Suppressor macrophage treated with lipopolysaccharide for 4 hours (primary cell): ENCODE data around the gene SLC35F4.
"Not testable (repeated sequence)": the region's sequence is repeated elsewhere in the genome, so short reads cannot be mapped to it uniquely, and the experiment has no call there.

ENCODE experiments used
- DNase-seq: peaks from one replicate; pipeline ENCODE4 v3.0.0-alpha.2; 2020

SLC35F4 gene

DNA sequence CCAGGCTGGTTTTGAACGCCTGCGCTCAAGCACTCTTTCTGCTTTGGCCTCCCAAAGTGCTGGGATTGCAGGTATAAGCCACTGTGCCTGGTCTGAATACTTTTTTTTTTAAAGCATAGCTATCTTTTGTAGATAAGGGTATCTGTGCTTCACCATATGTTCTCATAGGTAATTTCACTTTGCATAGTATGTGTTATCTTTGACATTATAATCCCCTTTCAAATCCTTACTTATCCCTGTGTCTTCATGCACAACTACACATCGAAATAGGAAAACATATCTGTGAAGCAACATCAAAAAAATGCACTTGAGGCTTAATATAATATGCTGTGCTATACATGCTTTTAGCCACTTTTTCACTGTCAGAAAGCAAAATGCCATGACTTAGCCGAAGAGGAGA is 94.1 kb downstream of the SLC35F4 start:
- no peak for DNase-seq

DNA sequence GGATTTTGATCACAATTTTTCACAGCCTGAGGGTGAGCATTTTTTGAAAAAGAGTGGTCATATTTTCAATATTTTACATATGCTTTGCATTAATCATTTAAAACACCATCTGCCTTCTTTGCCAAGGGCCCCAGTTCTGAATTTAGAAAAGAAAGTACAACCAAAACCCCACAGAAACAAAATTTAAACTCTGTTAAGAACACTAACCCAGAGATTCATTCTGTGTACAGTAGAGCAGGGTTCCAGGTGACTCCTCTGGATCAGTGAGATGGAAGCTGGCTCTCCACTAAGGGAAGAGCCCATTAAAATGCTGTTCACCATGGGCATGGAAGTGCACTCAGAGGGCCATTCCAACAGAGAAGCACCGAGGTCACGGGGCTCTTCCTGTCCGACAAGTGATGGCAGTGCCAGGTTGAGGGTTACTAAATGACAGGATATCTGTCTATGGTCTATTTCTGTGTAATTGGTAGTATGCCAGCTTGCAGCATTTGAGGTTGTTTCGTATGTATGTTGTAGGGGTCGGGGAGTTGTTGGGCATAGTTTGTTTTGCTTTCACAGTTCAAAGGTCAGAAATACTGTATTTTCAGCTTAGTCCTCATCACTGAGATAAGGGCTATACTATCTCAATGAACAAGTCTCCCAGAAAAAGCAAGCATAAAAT is 95.9 kb downstream of the SLC35F4 start:
- no peak for DNase-seq

DNA sequence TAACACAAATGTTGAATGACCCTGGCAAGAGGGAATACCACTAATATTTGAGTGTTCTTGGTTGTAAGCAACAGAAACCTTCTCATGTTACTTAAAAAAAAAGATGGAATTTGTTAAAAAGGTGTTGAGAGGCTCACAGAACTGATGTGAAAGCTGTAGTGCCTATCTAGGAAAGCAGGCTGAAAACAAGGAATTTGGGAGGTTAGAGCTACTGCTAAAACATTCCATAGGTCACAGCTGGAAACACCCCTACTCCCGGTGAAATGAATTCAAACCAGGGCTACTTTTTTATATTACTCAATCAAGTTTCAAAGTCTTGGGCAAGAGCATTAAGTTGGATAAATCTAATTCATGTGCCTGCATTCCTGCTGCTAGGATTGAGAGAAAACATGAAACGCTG is 104.1 kb downstream of the SLC35F4 start:
- no peak for DNase-seq

DNA sequence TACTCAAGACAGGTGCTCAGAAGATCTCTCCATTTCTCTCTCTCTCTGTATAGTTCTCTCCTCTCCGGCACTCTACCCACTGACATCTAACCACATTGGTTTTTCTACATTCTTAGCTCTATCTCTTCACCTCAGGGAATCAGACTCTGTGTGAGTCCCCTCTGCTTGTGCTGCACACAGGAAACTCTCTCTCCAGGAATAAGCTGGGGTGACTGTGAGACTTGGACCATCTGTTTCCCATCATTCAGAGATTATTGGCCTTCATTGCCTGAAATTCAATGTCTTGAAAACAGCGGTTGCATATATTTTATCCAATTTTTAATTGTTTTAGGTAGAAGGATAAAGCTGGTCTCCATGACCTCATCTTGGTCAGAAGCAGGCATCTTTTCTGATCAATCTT is 105.0 kb downstream of the SLC35F4 start:
- DNase-seq: no peak

DNA sequence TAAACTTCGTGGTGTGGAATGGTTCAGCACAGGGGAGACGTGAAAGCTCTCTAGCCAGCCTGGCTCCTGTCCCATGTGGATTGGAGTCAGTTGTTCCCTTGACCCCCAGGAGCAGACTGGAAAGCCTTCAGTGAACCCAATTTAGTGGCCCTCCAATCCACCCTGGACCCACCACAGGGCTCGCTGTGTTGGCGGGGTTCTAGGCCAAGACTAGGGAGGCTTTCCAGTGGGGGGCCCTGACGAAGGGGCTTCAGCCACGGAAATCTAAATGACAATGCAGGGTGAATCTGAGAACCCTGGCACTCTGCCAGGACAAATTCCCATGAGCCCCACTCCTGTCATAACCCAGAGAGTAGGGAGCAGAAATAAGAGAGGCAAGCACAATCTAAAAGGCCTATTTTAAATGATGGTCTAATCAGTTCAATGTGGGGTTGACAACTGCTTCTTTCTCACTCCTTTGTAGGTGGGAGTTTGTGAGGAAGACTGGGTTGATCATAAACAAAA is 110.8 kb downstream of the SLC35F4 start:
- DNase-seq: no peak

DNA sequence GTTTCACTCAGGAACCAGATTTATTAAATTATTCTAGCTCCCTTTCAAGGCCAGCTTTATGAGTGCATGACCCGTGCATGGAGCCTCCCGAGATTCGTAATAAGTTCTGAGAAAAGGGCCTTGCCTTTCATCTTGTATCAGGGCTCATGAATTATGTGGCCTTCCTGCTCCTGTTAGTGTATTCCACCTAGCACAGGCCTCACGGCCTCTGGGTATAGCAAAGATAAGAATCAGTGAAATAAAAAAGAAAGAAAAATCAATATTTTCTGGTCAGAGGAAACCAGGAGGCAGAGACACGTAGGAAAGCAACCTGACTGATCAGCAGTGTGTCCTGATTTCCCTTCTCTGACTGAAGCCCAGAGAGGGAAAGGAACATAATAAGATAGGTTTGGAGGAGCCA is 111.4 kb downstream of the SLC35F4 start:
- DNase-seq: no peak

DNA sequence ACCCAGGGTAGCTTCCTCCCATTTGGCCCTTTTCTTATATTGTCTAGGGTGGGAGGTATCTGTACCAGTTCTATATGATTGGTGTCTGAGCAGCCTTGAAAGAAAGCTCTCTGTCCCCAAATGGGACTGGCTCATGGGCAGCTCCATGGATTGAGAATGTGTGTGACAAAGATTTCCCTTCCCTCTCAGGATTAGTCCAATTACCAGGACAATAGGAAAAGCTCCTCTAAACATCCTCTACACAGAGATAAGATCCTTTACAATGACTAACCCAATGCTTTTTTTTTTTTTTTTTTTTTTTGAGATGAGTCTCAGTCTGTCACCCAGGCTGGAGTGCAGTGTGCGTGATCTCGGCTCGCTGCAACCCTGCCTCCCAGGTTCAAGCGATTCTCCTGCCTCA is 112.1 kb downstream of the SLC35F4 start:
- DNase-seq: no peak

DNA sequence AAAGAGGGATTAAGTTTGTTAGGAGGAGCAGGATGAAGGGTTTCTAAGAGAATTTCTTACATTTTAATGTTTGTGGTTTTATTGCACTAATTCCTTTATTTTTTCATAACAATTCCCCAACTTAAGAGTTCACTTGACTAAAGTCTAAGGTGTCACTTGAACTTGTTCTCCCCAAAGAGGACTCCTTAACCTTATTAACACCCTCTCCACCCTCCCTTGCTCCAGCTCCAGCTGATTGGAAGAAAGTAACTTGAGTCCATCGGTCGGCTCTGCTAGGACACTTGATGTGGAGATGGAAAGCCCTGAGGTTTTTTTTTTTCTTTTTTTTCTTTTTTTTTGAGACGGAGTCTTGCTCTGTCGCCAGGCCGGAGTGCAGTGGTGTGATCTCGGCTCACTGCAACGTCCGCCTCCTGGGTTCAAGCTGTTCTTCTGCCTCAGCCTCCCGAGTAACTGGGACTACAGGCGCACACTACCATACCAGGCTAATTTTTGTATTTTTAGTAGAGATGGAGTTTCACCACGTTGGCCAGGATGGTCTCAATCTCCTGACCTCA is 113.7 kb downstream of the SLC35F4 start:
- DNase-seq: not testable (repeated sequence)

DNA sequence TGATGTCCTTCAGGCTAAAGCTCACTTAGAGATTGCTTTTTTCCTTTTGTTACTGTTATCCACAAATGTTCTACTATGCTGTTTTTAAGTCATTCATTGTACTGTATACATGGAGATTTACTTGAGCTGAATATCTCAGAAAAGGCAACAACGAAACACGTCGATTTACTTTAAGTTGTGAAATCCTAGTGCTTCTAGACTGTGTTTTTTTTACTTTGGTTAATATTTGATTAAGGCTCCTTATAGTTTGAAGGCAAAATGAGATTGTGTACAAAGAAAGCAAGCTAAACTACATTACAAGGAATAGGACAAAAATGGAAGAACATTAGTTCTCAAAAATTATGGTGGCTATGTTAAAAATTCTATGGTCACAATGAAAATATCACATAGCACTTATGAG is 114.5 kb downstream of the SLC35F4 start:
- DNase-seq: no peak

GRCh38 chr14:57749267-57749666 is 116.6 kb downstream of the SLC35F4 start:
- no peak for DNase-seq

DNA sequence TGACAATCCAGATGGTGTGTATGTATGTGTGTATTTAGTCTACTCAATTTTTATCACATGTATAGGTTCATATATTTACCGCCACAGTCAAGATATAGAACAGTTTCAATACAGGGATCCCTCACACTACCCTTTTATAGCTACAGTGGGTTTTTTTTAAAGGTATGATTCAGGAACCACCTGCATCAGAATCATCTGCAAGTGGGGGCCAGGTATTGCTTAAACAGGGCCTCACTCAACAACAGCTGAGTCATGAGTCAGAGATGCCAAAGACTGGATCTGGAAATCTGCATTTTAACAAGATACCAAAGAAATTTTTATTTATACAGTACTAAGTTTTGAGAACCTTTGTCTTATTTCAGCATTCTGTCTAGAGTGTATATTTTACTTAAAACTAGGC is 117.6 kb downstream of the SLC35F4 start:
- DNase-seq: no peak

DNA sequence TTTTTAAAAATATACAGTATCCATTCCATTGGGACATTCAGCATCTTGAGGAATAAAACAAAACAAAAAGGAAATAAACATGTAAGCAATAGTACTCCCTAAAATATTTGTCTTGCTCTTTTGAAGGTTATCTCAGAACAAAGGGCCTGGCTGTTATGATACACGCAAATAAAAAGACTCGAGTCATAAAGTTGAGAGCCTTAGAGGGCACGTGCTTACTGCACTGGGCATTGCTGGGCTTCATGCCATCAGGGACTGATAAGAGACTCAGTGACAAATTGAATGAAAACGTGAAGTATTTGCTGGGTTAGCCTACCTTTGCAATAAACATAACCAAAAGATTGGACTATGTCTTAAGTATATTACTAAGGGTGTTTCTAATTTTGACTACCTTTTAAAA is 118.9 kb downstream of the SLC35F4 start:
- DNase-seq: no peak

- no peak for DNase-seq
These were observed 119.3 kb downstream of the SLC35F4 start for GRCh38 chr14:57746563-57746962.

- DNase-seq: no peak
These were observed 126.4 kb downstream of the SLC35F4 start for GRCh38 chr14:57739516-57739915.

- DNase-seq: no peak
These were observed 128.3 kb downstream of the SLC35F4 start for GRCh38 chr14:57737598-57737997.

- no peak for DNase-seq
These were observed 129.5 kb downstream of the SLC35F4 start for GRCh38 chr14:57736391-57736790.

DNA sequence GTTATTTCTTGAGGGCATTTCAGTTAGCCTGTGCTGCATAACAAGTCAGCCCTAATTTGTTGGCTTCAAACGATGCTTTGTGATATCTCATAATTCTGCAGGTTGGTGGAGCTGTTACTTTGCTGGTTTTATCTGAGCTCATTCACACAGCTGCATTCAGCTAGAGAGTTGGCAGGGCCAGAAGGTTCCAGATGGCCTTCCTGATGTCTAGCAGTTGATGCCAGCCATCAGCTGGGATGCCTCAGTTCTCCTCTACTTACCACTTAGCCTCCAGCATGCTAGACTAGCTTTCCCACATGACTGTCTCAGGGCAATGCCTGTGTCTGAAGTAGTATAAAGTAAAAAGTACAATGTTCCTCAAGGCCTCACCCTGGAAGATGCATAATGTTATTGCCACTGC is 130.6 kb downstream of the SLC35F4 start:
- no peak for DNase-seq

GRCh38 chr14:57732463-57733285 is 133.2 kb downstream of the SLC35F4 start:
- no peak for DNase-seq

GRCh38 chr14:57729208-57730187 is 136.4 kb downstream of the SLC35F4 start:
- no peak for DNase-seq

- no peak for DNase-seq
These were observed 140.4 kb downstream of the SLC35F4 start for GRCh38 chr14:57725399-57726077.

- DNase-seq: not testable (repeated sequence)
These were observed 143.8 kb downstream of the SLC35F4 start for GRCh38 chr14:57722141-57722540.

DNA sequence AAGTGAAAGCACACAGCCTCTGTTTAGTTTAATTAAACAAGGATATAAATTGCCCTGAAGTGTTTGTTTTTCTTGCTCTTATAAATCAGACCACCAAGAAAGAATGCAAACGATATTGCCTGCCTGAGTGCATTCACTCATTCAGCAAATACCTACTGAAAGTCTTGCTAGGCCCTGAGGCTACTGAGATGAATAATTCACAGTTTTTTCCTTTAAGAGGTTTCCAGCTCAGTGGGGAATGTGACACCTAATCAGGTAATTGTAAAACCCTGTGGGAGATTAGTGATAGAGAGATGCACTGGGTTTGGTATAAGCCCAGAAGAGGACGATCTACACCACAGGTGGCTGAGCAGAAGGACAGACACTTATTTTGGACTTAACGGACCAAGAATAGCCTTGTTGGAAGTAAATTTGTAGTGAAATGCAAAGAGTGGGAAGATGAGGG is 151.4 kb downstream of the SLC35F4 start:
- DNase-seq: no peak
